ENCODE measurements around the gene PTPRN2. TPM values are rescaled to one million over a fixed set of nuclear protein-coding genes. Genes with fewer than 3 reads are reported as not detected.

The PTPRN2 gene
- total and polyA plus RNA-seq, 2 donors (not counting 3 experiments of a cell fraction or from before 2014, with no cell fraction given), result 0.62 to 0.88 TPM

DNA sequence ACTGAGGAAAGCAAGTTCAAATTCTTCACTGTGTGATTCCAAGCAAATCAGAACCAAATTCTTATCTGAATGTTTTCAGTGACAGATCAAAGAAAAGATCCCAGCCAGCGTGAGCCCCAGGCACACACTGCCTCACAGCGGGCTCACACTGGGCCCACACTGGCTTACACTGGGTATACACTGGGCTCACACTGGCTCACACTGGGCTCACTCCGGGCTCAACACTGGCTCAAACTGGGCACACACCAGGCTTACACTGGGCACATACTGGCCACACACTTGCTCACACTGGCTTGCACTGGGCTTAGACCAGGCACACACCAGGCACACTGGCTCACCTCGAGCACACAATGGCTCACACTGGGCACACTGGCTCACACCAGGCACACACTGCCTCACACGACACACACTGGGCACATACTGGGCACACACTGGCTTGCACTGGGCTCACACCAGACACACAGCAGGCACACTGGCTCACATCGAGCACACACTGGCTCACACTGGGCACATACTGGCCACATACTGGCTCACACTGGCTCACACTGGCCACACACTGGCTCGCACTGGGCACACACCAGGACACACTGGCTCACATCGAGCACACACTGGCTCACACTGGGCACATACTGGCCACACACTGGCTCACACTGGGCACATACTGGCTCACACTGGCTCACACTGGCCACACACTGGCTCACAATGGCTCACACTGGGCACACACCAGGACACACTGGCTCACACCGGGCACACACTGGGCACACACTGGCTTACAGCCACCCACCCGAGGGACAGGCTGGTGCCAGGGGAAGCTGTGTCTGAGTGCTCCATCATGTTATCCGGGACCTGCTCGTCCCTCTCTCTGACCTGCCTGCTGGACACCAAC, 156.3 kb downstream of the PTPRN2 start:
- H3K4me1 ChIP-seq (ENCODE audit: control insufficient read depth, extremely low read depth, insufficient read depth, low read length), result no peaks in the 10 kb centered on the region
- dilution Hi-C loops (cut with MboI; ENCODE audit: extremely low pct_ligation_motif_present, low sequenced_read_pairs), result no loop called here
- H3K36me3 ChIP-seq (ENCODE audit: control insufficient read depth in 2 of 2, extremely low read depth in 1 of 2, insufficient read depth in 2 of 2, low read length in 2 of 2), result no peaks in the 10 kb centered on the region
- no TSS peak for BruUV-seq (replicated peaks)
- TF ChIP-seq, protein P1, sequence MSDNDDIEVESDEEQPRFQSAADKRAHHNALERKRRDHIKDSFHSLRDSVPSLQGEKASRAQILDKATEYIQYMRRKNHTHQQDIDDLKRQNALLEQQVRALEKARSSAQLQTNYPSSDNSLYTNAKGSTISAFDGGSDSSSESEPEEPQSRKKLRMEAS (IDR thresholded peaks at IDR 0.05; ENCODE audit: insufficient read depth, insufficient read length), result no peak
- TF ChIP-seq JUN (IDR thresholded peaks at IDR 0.05; ENCODE audit: borderline replicate concordance, insufficient read depth, insufficient read length, low read depth) (no peak), GATA2 (IDR thresholded peaks at IDR 0.05; ENCODE audit: insufficient read depth, insufficient read length, low read depth, low read length) (no peak), POLR2A (IDR thresholded peaks at IDR 0.05; ENCODE audit: low read depth, low read length) (no peak)
- ChIA-PET POLR2A (no interaction called here), CTCF (no interaction called here)
- H3K9ac ChIP-seq (replicated peaks; ENCODE audit: extremely low read depth, insufficient read depth, low read length), result no peak overlapping the region
- no peak overlapping the region for H3K4me3 ChIP-seq (replicated peaks in 1 of 3; ENCODE audit: insufficient read depth in 1 of 3, low read depth in 1 of 3, low read length in 3 of 3)
- peaks cover 5% of the 10 kb centered on the region for H3K9me3 ChIP-seq (replicated peaks; ENCODE audit: control insufficient read depth, insufficient read depth, low read length)
- H3K27me3 ChIP-seq (ENCODE audit: control insufficient read depth in 2 of 2, insufficient read depth in 2 of 2, low read length in 2 of 2), result no peaks in the 10 kb centered on the region
- H4K20me1 ChIP-seq (replicated peaks; ENCODE audit: control insufficient read depth, extremely low read depth, insufficient read depth, low read length), result no peaks in the 10 kb centered on the region
- H3K9me1 ChIP-seq (replicated peaks; ENCODE audit: control insufficient read depth, extremely low read depth, insufficient read depth, low read length), result no peaks in the 10 kb centered on the region
- H3K79me2 ChIP-seq (ENCODE audit: control insufficient read depth, insufficient read depth, low read length), result no peaks in the 10 kb centered on the region
- H2AFZ ChIP-seq (ENCODE audit: low read depth, low read length), result no peak overlapping the region
- H3K27ac ChIP-seq (ENCODE audit: insufficient read depth, low read depth, low read length), result no peak overlapping the region
- H3K4me2 ChIP-seq (ENCODE audit: insufficient read depth, low read length), result no peak overlapping the region
- no peak for DNase-seq (ENCODE audit: low read depth, low spot score)
- intact Hi-C loops (cut with micrococcal nuclease), result no loop called here
- no peak for FAIRE-seq

GRCh38 chr7:158430308-158431034, 157.2 kb downstream of the PTPRN2 start:
- no peaks in the 10 kb centered on the region for H3K27me3 ChIP-seq (ENCODE audit: control insufficient read depth in 2 of 2, insufficient read depth in 2 of 2, low read length in 2 of 2)
- H3K27ac ChIP-seq (ENCODE audit: insufficient read depth, low read depth, low read length), result no peak overlapping the region
- no peak overlapping the region for H3K4me3 ChIP-seq (replicated peaks in 1 of 3; ENCODE audit: insufficient read depth in 1 of 3, low read depth in 1 of 3, low read length in 3 of 3)
- dilution Hi-C loops (cut with MboI; ENCODE audit: extremely low pct_ligation_motif_present, low sequenced_read_pairs) (no loop called here), intact Hi-C loops (cut with micrococcal nuclease) (no loop called here)
- BruUV-seq (replicated peaks), result no TSS peak
- no peaks in the 10 kb centered on the region for H3K9me1 ChIP-seq (replicated peaks; ENCODE audit: control insufficient read depth, extremely low read depth, insufficient read depth, low read length)
- DNase-seq (ENCODE audit: low read depth, low spot score) (no peak), FAIRE-seq (no peak)
- CTCF ChIA-PET, result no interaction called here
- no peaks in the 10 kb centered on the region for H3K4me1 ChIP-seq (ENCODE audit: control insufficient read depth, extremely low read depth, insufficient read depth, low read length)
- H3K36me3 ChIP-seq (ENCODE audit: control insufficient read depth in 2 of 2, extremely low read depth in 1 of 2, insufficient read depth in 2 of 2, low read length in 2 of 2), result no peaks in the 10 kb centered on the region
- no peak overlapping the region for H3K9ac ChIP-seq (replicated peaks; ENCODE audit: extremely low read depth, insufficient read depth, low read length)
- POLR2A ChIA-PET, result no interaction called here
- H2AFZ ChIP-seq (ENCODE audit: low read depth, low read length), result no peak overlapping the region
- no peaks in the 10 kb centered on the region for H3K79me2 ChIP-seq (ENCODE audit: control insufficient read depth, insufficient read depth, low read length)
- no peaks in the 10 kb centered on the region for H4K20me1 ChIP-seq (replicated peaks; ENCODE audit: control insufficient read depth, extremely low read depth, insufficient read depth, low read length)
- H3K9me3 ChIP-seq (replicated peaks; ENCODE audit: control insufficient read depth, insufficient read depth, low read length), result peaks cover 5% of the 10 kb centered on the region
- TF ChIP-seq, protein P1 (IDR thresholded peaks at IDR 0.05; ENCODE audit: insufficient read depth, insufficient read length), result no peak
- no peak for TF ChIP-seq MYC (IDR thresholded peaks at IDR 0.05; ENCODE audit: low read depth, low read length)
- no peak for TF ChIP-seq FOS (IDR thresholded peaks at IDR 0.05; ENCODE audit: borderline replicate concordance, insufficient read depth, low read length)
- no peak for TF ChIP-seq POLR2A (IDR thresholded peaks at IDR 0.05; ENCODE audit: low read depth, low read length)
- TF ChIP-seq JUN (IDR thresholded peaks at IDR 0.05; ENCODE audit: borderline replicate concordance, insufficient read depth, insufficient read length, low read depth), result no peak
- no peak for TF ChIP-seq EZH2 (IDR thresholded peaks at IDR 0.05; ENCODE audit: borderline replicate concordance, low read depth, low read length, severe bottlenecking)
- TF ChIP-seq POLR2AphosphoS5 (IDR thresholded peaks at IDR 0.05; ENCODE audit: insufficient read depth, low read depth, low read length), result no peak
- no peak for TF ChIP-seq GATA2 (IDR thresholded peaks at IDR 0.05; ENCODE audit: insufficient read depth, insufficient read length, low read depth, low read length)
- TF ChIP-seq CTCF (IDR thresholded peaks at IDR 0.05; ENCODE audit: extremely low read depth in 1 of 2, insufficient read depth in 1 of 2, low read depth in 1 of 2, low read length in 2 of 2), result no peak
- H3K4me2 ChIP-seq (ENCODE audit: insufficient read depth, low read length), result no peak overlapping the region

Measured in endothelial cell of umbilical vein (primary cell).